Astrocyte (in vitro differentiated cells and primary cell): Measurements from ENCODE around the gene RNGTT. TPM values are rescaled to one million over a fixed set of nuclear protein-coding genes. Genes with fewer than 3 reads are reported as not detected.

ENCODE experiments used
- DNase-seq: peaks from one replicate; pipeline ENCODE4 v3.0.0-alpha.2; 2010; ENCODE audit warnings: low read depth
- FAIRE-seq: peaks from 2 replicates; lab custom pipeline; 2011; peaks lifted over from hg19 to GRCh38; lab: Jason Lieb, UNC
- H2AFZ ChIP-seq: 2 replicates; pipeline ENCODE4 v1.6.0; 2012; ENCODE audit warnings: low read depth, low read length, inconsistent platforms
- H3K27ac ChIP-seq: 2 replicates; pipeline ENCODE4 v1.5.1; 2011; ENCODE audit warnings: low read depth, low read length, inconsistent platforms
- H3K27me3 ChIP-seq: 2 replicates; pipeline ENCODE4 v1.6.0; 2011; ENCODE audit warnings: low read length, inconsistent platforms; ENCODE audit not compliant: insufficient read depth
- H3K36me3 ChIP-seq: 2 replicates; pipeline ENCODE4 v1.5.1; 2011; ENCODE audit warnings: low read length, inconsistent platforms; ENCODE audit not compliant: insufficient read depth
- H3K4me1 ChIP-seq: 2 replicates; pipeline ENCODE4 v1.5.1; 2011; ENCODE audit warnings: low read length, inconsistent platforms; ENCODE audit not compliant: insufficient read depth
- H3K4me2 ChIP-seq: 2 replicates; pipeline ENCODE4 v1.6.0; 2012; ENCODE audit warnings: low read length, inconsistent platforms
- H3K4me3 ChIP-seq: 2 replicates; pipeline ENCODE4 v1.5.1; 2011; ENCODE audit warnings: low read depth, mild to moderate bottlenecking, low read length, inconsistent platforms; ENCODE audit not compliant: insufficient read depth
- H3K79me2 ChIP-seq: 2 replicates; pipeline ENCODE4 v1.6.0; 2012; ENCODE audit warnings: mild to moderate bottlenecking, low read length, inconsistent platforms; ENCODE audit not compliant: insufficient read depth
- H3K9ac ChIP-seq: 2 replicates; pipeline ENCODE4 v1.6.0; 2012; ENCODE audit warnings: mild to moderate bottlenecking, low read length, inconsistent platforms
- H3K9me3 ChIP-seq: 2 replicates; pipeline ENCODE4 v1.5.1; 2012; ENCODE audit warnings: low read depth, mild to moderate bottlenecking, low read length, inconsistent platforms; ENCODE audit not compliant: insufficient read depth
- H4K20me1 ChIP-seq: 2 replicates; pipeline ENCODE4 v1.6.0; 2012; ENCODE audit warnings: low read length, inconsistent platforms; ENCODE audit not compliant: insufficient read depth
- H3K27ac Mint-ChIP-seq: one replicate; pipeline ENCODE4 v1.8.0; 2021; ENCODE audit warnings: mild to moderate bottlenecking, mixed read lengths; ENCODE audit not compliant: unreplicated experiment
- H3K27me3 Mint-ChIP-seq: one replicate; pipeline ENCODE4 v1.8.0; 2021; ENCODE audit warnings: low read depth, mixed read lengths; ENCODE audit not compliant: unreplicated experiment
- H3K36me3 Mint-ChIP-seq: one replicate; pipeline ENCODE4 v1.8.0; 2021; ENCODE audit warnings: low read depth, mixed read lengths; ENCODE audit not compliant: unreplicated experiment
- H3K4me1 Mint-ChIP-seq: one replicate; pipeline ENCODE4 v1.8.0; 2021; ENCODE audit warnings: low read depth, mixed read lengths; ENCODE audit not compliant: unreplicated experiment
- H3K4me3 Mint-ChIP-seq: one replicate; pipeline ENCODE4 v1.8.0; 2021; ENCODE audit warnings: mild to moderate bottlenecking, moderate library complexity, mixed read lengths; ENCODE audit not compliant: unreplicated experiment
- H3K9me3 Mint-ChIP-seq: one replicate; pipeline ENCODE4 v1.8.0; 2021; ENCODE audit warnings: mild to moderate bottlenecking, mixed read lengths; ENCODE audit not compliant: unreplicated experiment
- CTCF ChIP-seq: IDR thresholded peaks from 2 replicates; pipeline ENCODE4 v1.5.1; 2011; ENCODE audit warnings: low read depth, mild to moderate bottlenecking, inconsistent platforms, low read length, moderate library complexity; ENCODE audit not compliant: insufficient read depth
- EZH2 ChIP-seq: IDR thresholded peaks from 2 replicates; pipeline ENCODE4 v1.6.1; 2012; ENCODE audit warnings: mild to moderate bottlenecking, low read length, inconsistent platforms; ENCODE audit not compliant: insufficient read depth
- total RNA-seq: library from RNA; stranded (reverse); gene quantifications from 2 replicates; pipeline ENCODE4 v1.2.1, GENCODE V29; 2021

RNGTT gene
- total RNA-seq, 1 donor from 2014 or later: 16.0 TPM

GRCh38 chr6:88614316-88614877 is 349.0 kb downstream of the RNGTT start:
- Histone ChIP-seq H3K27me3 (no peaks in the 10 kb centered on the region), H3K4me3 (no peak overlapping the region), H4K20me1 (no peaks in the 10 kb centered on the region), H3K4me2 (no peak overlapping the region), H3K4me1 (no peaks in the 10 kb centered on the region), H3K79me2 (no peaks in the 10 kb centered on the region), H3K27ac (no peak overlapping the region), H3K9me3 (no peaks in the 10 kb centered on the region), H3K9ac (no peak overlapping the region), H3K36me3 (no peaks in the 10 kb centered on the region), H2AFZ (no peak overlapping the region)
- H3K36me3 Mint-ChIP-seq: no peaks in the 10 kb centered on the region
- no peak overlapping the region for H3K4me3 Mint-ChIP-seq
- no peaks in the 10 kb centered on the region for H3K27me3 Mint-ChIP-seq
- H3K27ac Mint-ChIP-seq: no peak overlapping the region
- FAIRE-seq (no peak), DNase-seq (no peak)
- no peaks in the 10 kb centered on the region for H3K4me1 Mint-ChIP-seq
- TF ChIP-seq CTCF: no peak
- TF ChIP-seq EZH2: no peak
- no peaks in the 10 kb centered on the region for H3K9me3 Mint-ChIP-seq

- H3K27ac ChIP-seq: no peak overlapping the region
- no peaks in the 10 kb centered on the region for H3K36me3 Mint-ChIP-seq
- no peak overlapping the region for H3K27ac Mint-ChIP-seq
- H3K4me1 ChIP-seq: no peaks in the 10 kb centered on the region
- no peaks in the 10 kb centered on the region for H3K27me3 Mint-ChIP-seq
- H2AFZ ChIP-seq: no peak overlapping the region
- TF ChIP-seq CTCF: no peak
- TF ChIP-seq EZH2: no peak
- no peak overlapping the region for H3K4me3 Mint-ChIP-seq
- H4K20me1 ChIP-seq: no peaks in the 10 kb centered on the region
- H3K9me3 ChIP-seq: no peaks in the 10 kb centered on the region
- FAIRE-seq: no peak
- no peaks in the 10 kb centered on the region for H3K4me1 Mint-ChIP-seq
- H3K79me2 ChIP-seq: no peaks in the 10 kb centered on the region
- no peaks in the 10 kb centered on the region for H3K9me3 Mint-ChIP-seq
- H3K4me3 ChIP-seq: no peak overlapping the region
- no peak for DNase-seq
- no peak overlapping the region for H3K4me2 ChIP-seq
- H3K27me3 ChIP-seq: no peaks in the 10 kb centered on the region
- no peak overlapping the region for H3K9ac ChIP-seq
- no peaks in the 10 kb centered on the region for H3K36me3 ChIP-seq
Measured at GRCh38 chr6:88612631-88613030, 350.8 kb downstream of the RNGTT start.

- no peak overlapping the region for H3K4me3 Mint-ChIP-seq
- no peak for TF ChIP-seq EZH2
- TF ChIP-seq CTCF: no peak
- no peak overlapping the region for H3K27ac Mint-ChIP-seq
Measured at GRCh38 chr6:88611721-88612120, 351.7 kb downstream of the RNGTT start.

More at GRCh38 chr6:88611721-88612120, 351.7 kb downstream of the RNGTT start:
- Histone ChIP-seq H4K20me1 (no peaks in the 10 kb centered on the region), H3K79me2 (no peaks in the 10 kb centered on the region), H3K27me3 (no peaks in the 10 kb centered on the region), H3K4me1 (no peaks in the 10 kb centered on the region), H3K4me3 (no peak overlapping the region), H3K27ac (no peak overlapping the region), H3K36me3 (no peaks in the 10 kb centered on the region), H2AFZ (no peak overlapping the region), H3K9me3 (no peaks in the 10 kb centered on the region), H3K9ac (no peak overlapping the region), H3K4me2 (no peak overlapping the region)
- H3K36me3 Mint-ChIP-seq: no peaks in the 10 kb centered on the region
- no peaks in the 10 kb centered on the region for H3K4me1 Mint-ChIP-seq
- peaks cover 1% of the 10 kb centered on the region for H3K9me3 Mint-ChIP-seq
- DNase-seq (no peak), FAIRE-seq (no peak)
- no peaks in the 10 kb centered on the region for H3K27me3 Mint-ChIP-seq
